GM12878 (cell line): ENCODE results near the gene SDS. TPM values are rescaled to one million over a fixed set of nuclear protein-coding genes. Genes with fewer than 3 reads are reported as not detected.

Experiments used
- ATF7 ChIP-seq: fragments of 450-650 bp; IDR thresholded peaks from 2 replicates; pipeline ENCODE4 v1.6.1; 2016; ENCODE audit warnings: low read depth, mild to moderate bottlenecking
- DPF2 ChIP-seq: fragments of 450-650 bp; IDR thresholded peaks from 2 replicates; pipeline ENCODE4 v1.6.1; 2017; ENCODE audit warnings: mild to moderate bottlenecking
- NR2F1 ChIP-seq: fragments of 450-650 bp; conservative IDR thresholded peaks from 2 replicates; pipeline ENCODE4 v1.6.1; 2017; ENCODE audit warnings: mild to moderate bottlenecking
- RB1 ChIP-seq: fragments of 450-650 bp; formaldehyde crosslinking; IDR thresholded peaks from 2 replicates; pipeline ENCODE4 v1.6.1; 2017; ENCODE audit warnings: mild to moderate bottlenecking, borderline replicate concordance
- RELA ChIP-seq: fragments of 450-650 bp; IDR thresholded peaks from 2 replicates; pipeline ENCODE4 v1.8.0; 2014; ENCODE audit warnings: borderline replicate concordance; ENCODE audit not compliant: partially characterized antibody
- SP1 ChIP-seq: IDR thresholded peaks from one replicate; pipeline ENCODE4 v1.6.1; 2011; ENCODE audit warnings: low read depth, low read length
- SRF ChIP-seq, 2 experiments: IDR thresholded peaks; 2 replicates each; pipeline ENCODE4 v1.6.1; 2011; ENCODE audit warnings: low read depth in 2 of 2, low read length in 2 of 2, mild to moderate bottlenecking in 1 of 2, moderate library complexity in 1 of 2
- TAF1 ChIP-seq: IDR thresholded peaks from 2 replicates; pipeline ENCODE4 v1.6.1; 2011; ENCODE audit warnings: mild to moderate bottlenecking, low read depth, low read length, borderline replicate concordance
- ZBTB40 ChIP-seq: fragments of 450-650 bp; IDR thresholded peaks from 2 replicates; pipeline ENCODE4 v1.6.1; 2016; ENCODE audit warnings: mild to moderate bottlenecking, moderate library complexity, borderline replicate concordance
- polyA plus RNA-seq, 11 experiments: library from polyadenylated mRNA; depleted of rRNA in 4 of 11; unstranded in 6 of 11; stranded (reverse) in 5 of 11; fragments of >200 nt; fragmentation: Nextera tagmentation in 4 of 11; fragmentation: Illumina TruSeq in 1 of 11; extraction: Ambion mirVana in 4 of 11; extraction: Trizol in 1 of 11; gene quantifications; 1 replicate in 1 of 11; 2 replicates in 10 of 11; pipeline versions ENCODE4 v1.2.1 to v1.2.3, GENCODE V29; 2011 to 2016; ENCODE audit warnings: inconsistent platforms in 2 of 11, missing spikeins in 2 of 11, low read depth in 1 of 11
- total RNA-seq, 4 experiments: library from RNA; depleted of rRNA in 3 of 4; stranded (reverse); fragments of >200 nt in 3 of 4; fragmentation: Illumina TruSeq in 1 of 4; extraction: Trizol in 1 of 4; gene quantifications; 2 replicates each; pipeline versions ENCODE4 v1.2.1 to v1.2.3, GENCODE V29; 2013 to 2021
- TF ChIP-seq, protein P1 (sequence below): fragments of 450-650 bp; IDR thresholded peaks from 2 replicates; pipeline ENCODE4 v1.6.1; 2017; ENCODE audit warnings: borderline replicate concordance
- TF ChIP-seq, protein P2 (sequence below): fragments of 450-650 bp; IDR thresholded peaks from 2 replicates; pipeline ENCODE4 v1.6.1; 2017; ENCODE audit warnings: mild to moderate bottlenecking, low read depth, inconsistent platforms; ENCODE audit not compliant: poor library complexity, severe bottlenecking
- TF ChIP-seq, protein P3 (sequence below): IDR thresholded peaks from 2 replicates; pipeline ENCODE4 v1.6.1; 2012; ENCODE audit warnings: low read depth, low read length, improper control_type of control experiment
- TF ChIP-seq, protein P4 (sequence below): fragments of 450-650 bp; IDR thresholded peaks from 2 replicates; pipeline ENCODE4 v1.6.1; 2017; ENCODE audit warnings: mild to moderate bottlenecking, moderate library complexity
- TF ChIP-seq, protein P5 (sequence below): IDR thresholded peaks from 2 replicates; pipeline ENCODE4 v1.6.1; 2011; ENCODE audit warnings: mild to moderate bottlenecking, low read depth, low read length, moderate library complexity; ENCODE audit not compliant: insufficient replicate concordance

Gene SDS
- total and polyA plus RNA-seq, 10 of the 15 experiments (the other 5 are each of a cell fraction or from before 2014, with no cell fraction given): 0.18 TPM; not detected in 9

DNA sequence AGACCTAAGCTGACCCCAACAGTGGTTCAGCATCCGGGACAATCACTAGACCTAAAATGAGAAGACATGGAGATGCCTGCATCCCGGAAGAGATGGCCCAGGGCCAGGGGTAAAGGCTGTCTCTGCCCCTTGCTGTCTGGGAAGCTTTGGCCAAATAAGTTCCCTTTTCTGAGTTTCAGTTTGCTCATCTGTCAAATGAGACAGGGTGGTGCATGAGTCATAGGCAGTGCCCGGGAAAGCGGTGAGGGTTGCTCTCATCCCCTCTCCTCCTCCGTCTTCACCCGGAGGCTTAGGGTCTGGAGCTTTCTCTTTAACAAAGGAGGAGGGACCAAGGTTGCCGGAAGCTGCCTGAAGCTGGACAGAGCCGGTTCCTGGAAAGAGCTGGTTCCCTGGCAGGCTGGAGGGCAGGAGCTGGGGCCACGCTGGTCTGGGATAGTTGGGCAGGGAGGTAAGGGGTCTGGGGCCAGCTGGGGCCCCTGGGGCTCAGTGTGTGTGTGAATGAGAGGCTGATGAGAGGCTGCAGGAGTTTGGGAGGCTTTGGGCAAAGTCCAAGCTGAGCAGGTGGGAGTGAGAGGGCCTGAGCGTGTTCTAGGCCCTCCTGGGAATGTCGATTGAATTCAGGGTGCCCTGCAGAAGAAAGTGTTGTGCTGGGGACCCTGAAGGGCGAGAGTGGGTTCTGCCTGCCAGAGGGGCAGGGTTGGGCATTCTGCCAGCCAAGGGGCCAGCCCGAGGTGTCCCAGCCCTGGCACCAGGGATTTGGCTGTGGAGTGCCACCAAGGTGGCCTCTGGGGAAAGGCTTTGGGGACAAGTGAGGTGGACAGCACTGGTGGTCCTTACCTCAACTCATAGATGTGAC lies 18.6 kb upstream of the SDS start, which contains the start of gene SDSL (continued):
- TF ChIP-seq TAF1 (no peak), DPF2 (peak; percentile 80; the same call in 1 of the 2 replicates), SRF (IDR thresholded peaks at IDR 0.05; ENCODE audit: low read depth in 2 of 2, low read length in 2 of 2) (0 out of 4 replicates have a peak, but pooled peaks of 1 of the 2 experiments have one; percentile 41), ZBTB40 (peak; percentile 47; the same call in 1 of the 2 replicates), RB1 (0 out of 2 replicates have a peak, but pooled peaks have one; percentile 35), SP1 (no peak), ATF7 (peak; percentile 85), NR2F1 (0 out of 2 replicates have a peak, but pooled peaks have one; percentile 21), RELA (no peak)
- TF ChIP-seq, protein P1, sequence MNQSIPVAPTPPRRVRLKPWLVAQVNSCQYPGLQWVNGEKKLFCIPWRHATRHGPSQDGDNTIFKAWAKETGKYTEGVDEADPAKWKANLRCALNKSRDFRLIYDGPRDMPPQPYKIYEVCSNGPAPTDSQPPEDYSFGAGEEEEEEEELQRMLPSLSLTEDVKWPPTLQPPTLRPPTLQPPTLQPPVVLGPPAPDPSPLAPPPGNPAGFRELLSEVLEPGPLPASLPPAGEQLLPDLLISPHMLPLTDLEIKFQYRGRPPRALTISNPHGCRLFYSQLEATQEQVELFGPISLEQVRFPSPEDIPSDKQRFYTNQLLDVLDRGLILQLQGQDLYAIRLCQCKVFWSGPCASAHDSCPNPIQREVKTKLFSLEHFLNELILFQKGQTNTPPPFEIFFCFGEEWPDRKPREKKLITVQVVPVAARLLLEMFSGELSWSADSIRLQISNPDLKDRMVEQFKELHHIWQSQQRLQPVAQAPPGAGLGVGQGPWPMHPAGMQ: no peak
- TF ChIP-seq, protein P2, sequence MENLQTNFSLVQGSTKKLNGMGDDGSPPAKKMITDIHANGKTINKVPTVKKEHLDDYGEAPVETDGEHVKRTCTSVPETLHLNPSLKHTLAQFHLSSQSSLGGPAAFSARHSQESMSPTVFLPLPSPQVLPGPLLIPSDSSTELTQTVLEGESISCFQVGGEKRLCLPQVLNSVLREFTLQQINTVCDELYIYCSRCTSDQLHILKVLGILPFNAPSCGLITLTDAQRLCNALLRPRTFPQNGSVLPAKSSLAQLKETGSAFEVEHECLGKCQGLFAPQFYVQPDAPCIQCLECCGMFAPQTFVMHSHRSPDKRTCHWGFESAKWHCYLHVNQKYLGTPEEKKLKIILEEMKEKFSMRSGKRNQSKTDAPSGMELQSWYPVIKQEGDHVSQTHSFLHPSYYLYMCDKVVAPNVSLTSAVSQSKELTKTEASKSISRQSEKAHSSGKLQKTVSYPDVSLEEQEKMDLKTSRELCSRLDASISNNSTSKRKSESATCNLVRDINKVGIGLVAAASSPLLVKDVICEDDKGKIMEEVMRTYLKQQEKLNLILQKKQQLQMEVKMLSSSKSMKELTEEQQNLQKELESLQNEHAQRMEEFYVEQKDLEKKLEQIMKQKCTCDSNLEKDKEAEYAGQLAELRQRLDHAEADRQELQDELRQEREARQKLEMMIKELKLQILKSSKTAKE: peak; percentile 30
- TF ChIP-seq, protein P3, sequence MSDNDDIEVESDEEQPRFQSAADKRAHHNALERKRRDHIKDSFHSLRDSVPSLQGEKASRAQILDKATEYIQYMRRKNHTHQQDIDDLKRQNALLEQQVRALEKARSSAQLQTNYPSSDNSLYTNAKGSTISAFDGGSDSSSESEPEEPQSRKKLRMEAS: no peak
- TF ChIP-seq, protein P4, sequence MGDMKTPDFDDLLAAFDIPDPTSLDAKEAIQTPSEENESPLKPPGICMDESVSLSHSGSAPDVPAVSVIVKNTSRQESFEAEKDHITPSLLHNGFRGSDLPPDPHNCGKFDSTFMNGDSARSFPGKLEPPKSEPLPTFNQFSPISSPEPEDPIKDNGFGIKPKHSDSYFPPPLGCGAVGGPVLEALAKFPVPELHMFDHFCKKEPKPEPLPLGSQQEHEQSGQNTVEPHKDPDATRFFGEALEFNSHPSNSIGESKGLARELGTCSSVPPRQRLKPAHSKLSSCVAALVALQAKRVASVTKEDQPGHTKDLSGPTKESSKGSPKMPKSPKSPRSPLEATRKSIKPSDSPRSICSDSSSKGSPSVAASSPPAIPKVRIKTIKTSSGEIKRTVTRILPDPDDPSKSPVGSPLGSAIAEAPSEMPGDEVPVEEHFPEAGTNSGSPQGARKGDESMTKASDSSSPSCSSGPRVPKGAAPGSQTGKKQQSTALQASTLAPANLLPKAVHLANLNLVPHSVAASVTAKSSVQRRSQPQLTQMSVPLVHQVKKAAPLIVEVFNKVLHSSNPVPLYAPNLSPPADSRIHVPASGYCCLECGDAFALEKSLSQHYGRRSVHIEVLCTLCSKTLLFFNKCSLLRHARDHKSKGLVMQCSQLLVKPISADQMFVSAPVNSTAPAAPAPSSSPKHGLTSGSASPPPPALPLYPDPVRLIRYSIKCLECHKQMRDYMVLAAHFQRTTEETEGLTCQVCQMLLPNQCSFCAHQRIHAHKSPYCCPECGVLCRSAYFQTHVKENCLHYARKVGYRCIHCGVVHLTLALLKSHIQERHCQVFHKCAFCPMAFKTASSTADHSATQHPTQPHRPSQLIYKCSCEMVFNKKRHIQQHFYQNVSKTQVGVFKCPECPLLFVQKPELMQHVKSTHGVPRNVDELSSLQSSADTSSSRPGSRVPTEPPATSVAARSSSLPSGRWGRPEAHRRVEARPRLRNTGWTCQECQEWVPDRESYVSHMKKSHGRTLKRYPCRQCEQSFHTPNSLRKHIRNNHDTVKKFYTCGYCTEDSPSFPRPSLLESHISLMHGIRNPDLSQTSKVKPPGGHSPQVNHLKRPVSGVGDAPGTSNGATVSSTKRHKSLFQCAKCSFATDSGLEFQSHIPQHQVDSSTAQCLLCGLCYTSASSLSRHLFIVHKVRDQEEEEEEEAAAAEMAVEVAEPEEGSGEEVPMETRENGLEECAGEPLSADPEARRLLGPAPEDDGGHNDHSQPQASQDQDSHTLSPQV: no peak
- TF ChIP-seq, protein P5, sequence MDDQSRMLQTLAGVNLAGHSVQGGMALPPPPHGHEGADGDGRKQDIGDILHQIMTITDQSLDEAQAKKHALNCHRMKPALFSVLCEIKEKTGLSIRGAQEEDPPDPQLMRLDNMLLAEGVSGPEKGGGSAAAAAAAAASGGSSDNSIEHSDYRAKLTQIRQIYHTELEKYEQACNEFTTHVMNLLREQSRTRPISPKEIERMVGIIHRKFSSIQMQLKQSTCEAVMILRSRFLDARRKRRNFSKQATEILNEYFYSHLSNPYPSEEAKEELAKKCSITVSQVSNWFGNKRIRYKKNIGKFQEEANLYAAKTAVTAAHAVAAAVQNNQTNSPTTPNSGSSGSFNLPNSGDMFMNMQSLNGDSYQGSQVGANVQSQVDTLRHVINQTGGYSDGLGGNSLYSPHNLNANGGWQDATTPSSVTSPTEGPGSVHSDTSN: peak; percentile 79
